ENCODE data around the gene WARS2.

GRCh38 chr1:118981436-118981835 is 159.0 kb downstream of the WARS2 start:
- TF ChIP-seq POLR2A (IDR thresholded peaks at IDR 0.05) = no peak
- no peak for TF ChIP-seq CTCF (IDR thresholded peaks at IDR 0.05)
- TF ChIP-seq EP300 (IDR thresholded peaks at IDR 0.05) = no peak
- no peak for TF ChIP-seq POLR2AphosphoS5 (IDR thresholded peaks at IDR 0.05)

Data from suprapubic skin (tissue), 4 donors.